CD4-positive, alpha-beta T cell treated with Interleukin-21 for 1 hour (primary cell): ENCODE results near the gene CDH13.

Source experiments
- DNase-seq: peaks from one replicate; pipeline ENCODE4 v3.0.0-alpha.2; 2020

Gene CDH13

GRCh38 chr16:82963653-82964052 is 336.9 kb downstream of the CDH13 start:
- DNase-seq: no peak

GRCh38 chr16:82965808-82966207 is 339.0 kb downstream of the CDH13 start:
- no peak for DNase-seq

- DNase-seq: no peak
Observed at GRCh38 chr16:82967424-82967823, 340.7 kb downstream of the CDH13 start.

GRCh38 chr16:82971126-82971525 is 344.4 kb downstream of the CDH13 start:
- DNase-seq: no peak

- no peak for DNase-seq
Observed at GRCh38 chr16:82972331-82972919, 345.7 kb downstream of the CDH13 start.

- DNase-seq: no peak
Observed at GRCh38 chr16:82979406-82980111, 352.8 kb downstream of the CDH13 start.

- no peak for DNase-seq
Observed at GRCh38 chr16:82980810-82981209, 354.0 kb downstream of the CDH13 start.

- DNase-seq: no peak
Observed at GRCh38 chr16:82987767-82988166, 361.0 kb downstream of the CDH13 start.

GRCh38 chr16:82990155-82990554 is 363.4 kb downstream of the CDH13 start:
- no peak for DNase-seq

GRCh38 chr16:82991410-82991809 is 364.6 kb downstream of the CDH13 start:
- no peak for DNase-seq

- no peak for DNase-seq
Observed at GRCh38 chr16:82991966-82992675, 365.4 kb downstream of the CDH13 start.

GRCh38 chr16:82992786-82993185 is 366.0 kb downstream of the CDH13 start:
- DNase-seq: no peak

- DNase-seq: no peak
Observed at GRCh38 chr16:82993415-82993814, 366.6 kb downstream of the CDH13 start.

GRCh38 chr16:82993926-82994325 is 367.2 kb downstream of the CDH13 start:
- DNase-seq: no peak

GRCh38 chr16:82995286-82995923 is 368.6 kb downstream of the CDH13 start:
- DNase-seq: no peak

- no peak for DNase-seq
Observed at GRCh38 chr16:82995924-82996441, 369.2 kb downstream of the CDH13 start.

- DNase-seq: no peak
Observed at GRCh38 chr16:82996814-82997213, 370.0 kb downstream of the CDH13 start.

- no peak for DNase-seq
Observed at GRCh38 chr16:82999711-83000110, 372.9 kb downstream of the CDH13 start.

GRCh38 chr16:83002351-83003334 is 375.9 kb downstream of the CDH13 start:
- no peak for DNase-seq

GRCh38 chr16:83004868-83005652 is 378.3 kb downstream of the CDH13 start:
- no peak for DNase-seq

GRCh38 chr16:83005653-83006160 is 378.9 kb downstream of the CDH13 start:
- DNase-seq: no peak
